H9 (cell line): ENCODE data around the gene METRNL. TPM values are rescaled to one million over a fixed set of nuclear protein-coding genes. Genes with fewer than 3 reads are reported as not detected.

Experiments
- DNase-seq: peaks from one replicate; pipeline ENCODE4 v3.0.0-alpha.2; 2017
- H2AFZ ChIP-seq: one replicate; pipeline ENCODE4 v1.6.1; 2013; ENCODE audit warnings: mild to moderate bottlenecking, low read length, control low read depth, moderate library complexity
- H2AK5ac ChIP-seq: 2 replicates; pipeline ENCODE4 v1.6.1; 2013; ENCODE audit warnings: low read length, control low read depth, mixed read lengths; ENCODE audit not compliant: insufficient read length
- H2BK120ac ChIP-seq: one replicate; pipeline ENCODE4 v1.6.1; 2013; ENCODE audit warnings: low read depth, mild to moderate bottlenecking, low read length, control low read depth, inconsistent platforms; ENCODE audit not compliant: poor library complexity, severe bottlenecking
- H2BK12ac ChIP-seq: 2 replicates; pipeline ENCODE4 v1.6.1; 2013; ENCODE audit warnings: low read length, control low read depth, mixed read lengths, low read depth; ENCODE audit not compliant: insufficient read length
- H2BK15ac ChIP-seq: 2 replicates; pipeline ENCODE4 v1.6.1; 2013; ENCODE audit warnings: low read depth, low read length, control low read depth
- H2BK20ac ChIP-seq: one replicate; pipeline ENCODE4 v1.6.1; 2013; ENCODE audit warnings: low read depth, mild to moderate bottlenecking, low read length, control low read depth, inconsistent platforms; ENCODE audit not compliant: poor library complexity, severe bottlenecking
- H2BK5ac ChIP-seq: 2 replicates; pipeline ENCODE4 v1.6.1; 2013; ENCODE audit warnings: low read length, control low read depth, mixed read lengths; ENCODE audit not compliant: insufficient read length
- H3K14ac ChIP-seq: 2 replicates; pipeline ENCODE4 v1.6.1; 2013; ENCODE audit warnings: low read length, control low read depth; ENCODE audit not compliant: insufficient read depth
- H3K18ac ChIP-seq: 2 replicates; pipeline ENCODE4 v1.6.1; 2013; ENCODE audit warnings: low read depth, mild to moderate bottlenecking, mixed read lengths, low read length, control low read depth; ENCODE audit not compliant: insufficient read length
- H3K23ac ChIP-seq: 2 replicates; pipeline ENCODE4 v1.6.1; 2013; ENCODE audit warnings: low read length, control low read depth, mixed read lengths, low read depth; ENCODE audit not compliant: insufficient read length
- H3K23me2 ChIP-seq: 2 replicates; pipeline ENCODE4 v1.6.1; 2013; ENCODE audit warnings: low read depth, mild to moderate bottlenecking, mixed read lengths, low read length, control low read depth; ENCODE audit not compliant: insufficient read length, poor library complexity, severe bottlenecking
- H3K27ac ChIP-seq: 2 replicates; pipeline ENCODE4 v1.5.1; 2013; ENCODE audit warnings: low read length, control low read depth, mixed read lengths, low read depth; ENCODE audit not compliant: insufficient read length
- H3K27me3 ChIP-seq: 2 replicates; pipeline ENCODE4 v1.6.1; 2013; ENCODE audit warnings: low read length, control low read depth, inconsistent platforms; ENCODE audit not compliant: insufficient read depth
- H3K4ac ChIP-seq: 2 replicates; pipeline ENCODE4 v1.6.1; 2013; ENCODE audit warnings: low read depth, mild to moderate bottlenecking, control low read depth, inconsistent platforms, low read length, moderate library complexity
- H3K4me1 ChIP-seq: 2 replicates; pipeline ENCODE4 v1.6.1; 2013; ENCODE audit warnings: low read length, control low read depth, inconsistent platforms; ENCODE audit not compliant: insufficient read depth
- H3K4me2 ChIP-seq: 2 replicates; pipeline ENCODE4 v1.6.1; 2013; ENCODE audit warnings: low read length, control low read depth, mixed read lengths; ENCODE audit not compliant: insufficient read length, insufficient read depth
- H3K56ac ChIP-seq: 2 replicates; pipeline ENCODE4 v1.6.1; 2013; ENCODE audit warnings: low read depth, mild to moderate bottlenecking, mixed read lengths, low read length, control low read depth; ENCODE audit not compliant: insufficient read length
- H3K79me1 ChIP-seq: 2 replicates; pipeline ENCODE4 v1.6.1; 2013; ENCODE audit warnings: low read depth, mild to moderate bottlenecking, moderate library complexity, low read length, control low read depth, inconsistent platforms; ENCODE audit not compliant: insufficient read depth, poor library complexity, severe bottlenecking
- H3K79me2 ChIP-seq: 2 replicates; pipeline ENCODE4 v1.6.1; 2013; ENCODE audit warnings: low read length, control low read depth, inconsistent platforms; ENCODE audit not compliant: insufficient read depth
- H3K9ac ChIP-seq: 2 replicates; pipeline ENCODE4 v1.6.1; 2013; ENCODE audit warnings: low read length, control low read depth, mixed read lengths; ENCODE audit not compliant: insufficient read length; ENCODE audit errors: extremely low read depth
- H3K9me3 ChIP-seq: one replicate; pipeline ENCODE4 v1.6.1; 2013; ENCODE audit warnings: low read depth, low read length, inconsistent platforms; ENCODE audit not compliant: control insufficient read depth
- H3T11ph ChIP-seq: one replicate; pipeline ENCODE4 v1.6.1; 2013; ENCODE audit warnings: mild to moderate bottlenecking, low read length, control low read depth, inconsistent platforms
- H4K20me1 ChIP-seq: one replicate; pipeline ENCODE4 v1.6.1; 2013; ENCODE audit not compliant: control insufficient read depth, insufficient read length, insufficient read depth
- H4K5ac ChIP-seq: 2 replicates; pipeline ENCODE4 v1.6.1; 2013; ENCODE audit warnings: low read depth, mild to moderate bottlenecking, mixed read lengths, low read length, control low read depth; ENCODE audit not compliant: insufficient read length
- H4K8ac ChIP-seq: replicated peaks from 2 replicates; pipeline ENCODE4 v1.6.1; 2013; ENCODE audit warnings: low read length, control low read depth, mixed read lengths, low read depth; ENCODE audit not compliant: insufficient read length
- H4K91ac ChIP-seq: 2 replicates; pipeline ENCODE4 v1.6.1; 2013; ENCODE audit warnings: low read depth, mild to moderate bottlenecking, moderate library complexity, mixed read lengths, low read length, control low read depth; ENCODE audit not compliant: insufficient read length
- H3K27ac Mint-ChIP-seq, 3 experiments: 2 replicates in 2 of 3; 3 replicates in 1 of 3; pipeline ENCODE4 v1.8.0; 2020 to 2021; ENCODE audit warnings: mixed read lengths in 3 of 3, mild to moderate bottlenecking in 1 of 3, moderate library complexity in 1 of 3
- H3K27me3 Mint-ChIP-seq: 2 replicates; pipeline ENCODE4 v1.8.0; 2021; ENCODE audit warnings: low read depth, mild to moderate bottlenecking, moderate library complexity, mixed read lengths
- H3K36me3 Mint-ChIP-seq, 3 experiments: 2 replicates in 2 of 3; 3 replicates in 1 of 3; pipeline ENCODE4 v1.8.0; 2020 to 2021; ENCODE audit warnings: low read depth in 3 of 3, mixed read lengths in 3 of 3; ENCODE audit not compliant: insufficient read depth in 1 of 3
- H3K4me1 Mint-ChIP-seq, 2 experiments: 2 replicates each; pipeline ENCODE4 v1.8.0; 2020; ENCODE audit warnings: mixed read lengths in 2 of 2
- H3K4me3 Mint-ChIP-seq, 2 experiments: 2 replicates in 1 of 2; 3 replicates in 1 of 2; pipeline ENCODE4 v1.8.0; 2020 to 2021; ENCODE audit warnings: mild to moderate bottlenecking in 2 of 2, mixed read lengths in 2 of 2, moderate library complexity in 1 of 2
- H3K9me3 Mint-ChIP-seq, 2 experiments: 2 replicates in 1 of 2; 3 replicates in 1 of 2; pipeline ENCODE4 v1.8.0; 2020; ENCODE audit warnings: mild to moderate bottlenecking in 2 of 2, mixed read lengths in 2 of 2, moderate library complexity in 1 of 2
- CTCF ChIP-seq: fragments of 200-600 bp; sonication (generic); conservative IDR thresholded peaks from 3 replicates; pipeline ENCODE4 v1.8.0; 2021; ENCODE audit warnings: antibody characterized with exemption, mild to moderate bottlenecking
- whole genome bisulfite sequencing: extraction: QIAGEN DNeasy Blood & Tissue Kit; methylation state at CpG from one replicate; pipeline ENCODE4 v1.1.7; 2013; ENCODE audit warnings: missing lambda C conversion rate, low lambda C conversion rate, mixed read lengths; ENCODE audit not compliant: insufficient read length; ENCODE audit errors: extremely low coverage; 5-methylcytosine and 5-hydroxymethylcytosine counted together
- total RNA-seq: library from RNA; stranded (reverse); gene quantifications from 2 replicates; pipeline ENCODE4 v1.2.1, GENCODE V29; 2021

METRNL gene
- total RNA-seq, 1 experiment from 2014 or later = 21.4 TPM

- peaks cover 0 to 4% (median 0%) of the 10 kb centered on the region in 3 experiments; a peak in 1 of 7 replicates for H3K36me3 Mint-ChIP-seq
- H3K27ac Mint-ChIP-seq = no peak overlapping the region
- no peak for DNase-seq
- Histone ChIP-seq H4K91ac (no peak overlapping the region), H2BK20ac (no peak overlapping the region), H3K4me1 (peaks cover 4% of the 10 kb centered on the region; the same call in 1 of the 2 replicates), H2AFZ (no peak overlapping the region), H3K23ac (no peak overlapping the region), H2BK5ac (no peak overlapping the region), H3K79me1 (no peaks in the 10 kb centered on the region), H3K79me2 (no peaks in the 10 kb centered on the region), H3K9ac (no peak overlapping the region), H3K9me3 (no peaks in the 10 kb centered on the region), H3K23me2 (no peaks in the 10 kb centered on the region), H3K4me2 (no peak overlapping the region), H3T11ph (no peak overlapping the region), H3K56ac (no peak overlapping the region), H2BK120ac (no peak overlapping the region), H3K27me3 (peaks cover 9% of the 10 kb centered on the region; the same call in 1 of the 2 replicates), H2BK15ac (no peak overlapping the region), H4K20me1 (no peaks in the 10 kb centered on the region), H3K18ac (no peak overlapping the region), H3K4ac (no peak overlapping the region), H3K27ac (no peak overlapping the region), H2AK5ac (no peak overlapping the region), H3K14ac (no peak overlapping the region), H4K8ac (no peak overlapping the region), H4K5ac (no peak overlapping the region), H2BK12ac (no peak overlapping the region)
- peaks cover 3 to 6% of the 10 kb centered on the region in 2 experiments; a peak in 3 of 5 replicates for H3K9me3 Mint-ChIP-seq
- H3K4me1 Mint-ChIP-seq = peaks cover 32 to 42% of the 10 kb centered on the region in 2 experiments
- no CpG with 5 or more reads among the region's 5 CpGs for WGBS
- peaks cover 43% of the 10 kb centered on the region for H3K27me3 Mint-ChIP-seq
- TF ChIP-seq CTCF = no peak
- H3K4me3 Mint-ChIP-seq = no peak overlapping the region
These were observed 38.2 kb downstream of the METRNL start for GRCh38 chr17:83117583-83117982.
